OCI-LY3 (cell line): ENCODE data around the gene DNAJC6.

ENCODE experiments used
- H2AFZ ChIP-seq: fragments of 200-600, 300-600 bp; shearing (Covaris generic); 2 replicates; pipeline ENCODE4 v1.6.0; 2014; ENCODE audit warnings: antibody characterized with exemption, low read depth, low read length
- H3K27ac ChIP-seq: fragments of 200-600, 300-600 bp; sonication (generic); 2 replicates; pipeline ENCODE4 v1.5.1; 2014; ENCODE audit warnings: mild to moderate bottlenecking, low read length, moderate library complexity, mixed read lengths
- H3K27me3 ChIP-seq: fragments of 200-600, 300-600 bp; sonication (generic); 2 replicates; pipeline ENCODE4 v1.6.1; 2014; ENCODE audit warnings: low read depth, low read length, mixed read lengths
- H3K36me3 ChIP-seq: fragments of 200-600, 300-600 bp; sonication (generic); replicated peaks from 2 replicates; pipeline ENCODE3; 2014; ENCODE audit warnings: low read depth, low read length, mixed read lengths
- H3K4me1 ChIP-seq: fragments of 300-600, 200-600 bp; sonication (generic); 2 replicates; pipeline ENCODE4 v1.6.1; 2014; ENCODE audit warnings: low read length, mixed read lengths
- H3K4me2 ChIP-seq: fragments of 200-600, 300-600 bp; sonication (generic); 2 replicates; pipeline ENCODE4 v1.6.1; 2014; ENCODE audit warnings: low read length, mixed read lengths
- H3K4me3 ChIP-seq: fragments of 300-600, 200-600 bp; sonication (generic); 2 replicates; pipeline ENCODE4 v1.5.1; 2014; ENCODE audit warnings: antibody characterized with exemption, mild to moderate bottlenecking, low read length, moderate library complexity
- H3K79me2 ChIP-seq: fragments of 300-600, 200-600 bp; shearing (Covaris generic); 2 replicates; pipeline ENCODE4 v1.6.1; 2014; ENCODE audit warnings: mild to moderate bottlenecking, low read length, mixed read lengths
- H3K9ac ChIP-seq: fragments of 300-600, 200-600 bp; shearing (Covaris generic); 2 replicates; pipeline ENCODE4 v1.6.0; 2014; ENCODE audit warnings: mild to moderate bottlenecking, low read length, moderate library complexity
- H3K9me3 ChIP-seq: fragments of 200-600, 300-600 bp; shearing (Covaris generic); 2 replicates; pipeline ENCODE4 v1.6.1; 2014; ENCODE audit warnings: low read length, mixed read lengths; ENCODE audit not compliant: insufficient read depth
- H4K20me1 ChIP-seq: fragments of 200-600, 300-600 bp; sonication (generic); 2 replicates; pipeline ENCODE4 v1.6.1; 2016; ENCODE audit warnings: low read length, mixed read lengths; ENCODE audit not compliant: insufficient read depth
- CTCF ChIP-seq: fragments of 200-600, 300-600 bp; sonication (generic); IDR thresholded peaks from 2 replicates; pipeline ENCODE4 v1.5.1; 2014; ENCODE audit warnings: antibody characterized with exemption, low read length, low read depth
- EZH2phosphoT487 ChIP-seq: fragments of 200-600 bp; shearing (Covaris generic); IDR thresholded peaks from 2 replicates; pipeline ENCODE4 v1.6.1; 2018; ENCODE audit warnings: antibody characterized with exemption, mixed run types, low read depth

Gene DNAJC6

GRCh38 chr1:65414538-65414937, 105.2 kb downstream of the DNAJC6 start:
- H3K36me3 ChIP-seq = no peaks in the 10 kb centered on the region
- H3K4me2 ChIP-seq = no peak overlapping the region
- TF ChIP-seq CTCF (no peak), EZH2phosphoT487 (no peak)
- H3K4me3 ChIP-seq = no peak overlapping the region
- no peak overlapping the region for H3K27ac ChIP-seq
- H3K79me2 ChIP-seq = no peaks in the 10 kb centered on the region
- H4K20me1 ChIP-seq = no peaks in the 10 kb centered on the region
- no peak overlapping the region for H3K9ac ChIP-seq
- H2AFZ ChIP-seq = no peak overlapping the region
- no peaks in the 10 kb centered on the region for H3K27me3 ChIP-seq
- no peaks in the 10 kb centered on the region for H3K9me3 ChIP-seq
- H3K4me1 ChIP-seq = peaks cover 8% of the 10 kb centered on the region

- Histone ChIP-seq H3K36me3 (no peaks in the 10 kb centered on the region), H2AFZ (no peak overlapping the region), H3K4me1 (peaks cover 11% of the 10 kb centered on the region), H3K79me2 (peaks cover 11% of the 10 kb centered on the region), H3K4me3 (no peak overlapping the region), H3K9ac (no peak overlapping the region), H3K27me3 (no peaks in the 10 kb centered on the region), H3K9me3 (no peaks in the 10 kb centered on the region), H4K20me1 (no peaks in the 10 kb centered on the region), H3K4me2 (no peak overlapping the region), H3K27ac (no peak overlapping the region)
- TF ChIP-seq CTCF (no peak), EZH2phosphoT487 (no peak)
These were observed 107.4 kb downstream of the DNAJC6 start for GRCh38 chr1:65416767-65417166.

- Histone ChIP-seq H3K9me3 (no peaks in the 10 kb centered on the region), H3K27me3 (no peaks in the 10 kb centered on the region), H3K36me3 (no peaks in the 10 kb centered on the region), H3K4me2 (no peak overlapping the region), H3K27ac (no peak overlapping the region), H4K20me1 (no peaks in the 10 kb centered on the region), H3K4me1 (peaks cover 17% of the 10 kb centered on the region), H3K79me2 (peaks cover 21% of the 10 kb centered on the region), H2AFZ (no peak overlapping the region), H3K4me3 (no peak overlapping the region), H3K9ac (no peak overlapping the region)
- TF ChIP-seq EZH2phosphoT487 = no peak
- no peak for TF ChIP-seq CTCF
These were observed 108.4 kb downstream of the DNAJC6 start for GRCh38 chr1:65417729-65418128.

- H3K79me2 ChIP-seq = peaks cover 27% of the 10 kb centered on the region
- H4K20me1 ChIP-seq = no peaks in the 10 kb centered on the region
- H3K27me3 ChIP-seq = no peaks in the 10 kb centered on the region
- H3K4me3 ChIP-seq = peak overlapping the region; percentile 96
- peak overlapping the region; percentile 93; the same call in 1 of the 2 replicates for H2AFZ ChIP-seq
- H3K4me1 ChIP-seq = peaks cover 25% of the 10 kb centered on the region
- H3K27ac ChIP-seq = no peak overlapping the region
- H3K4me2 ChIP-seq = peak overlapping the region; percentile 77
- peak overlapping the region; percentile 83 for H3K9ac ChIP-seq
- H3K36me3 ChIP-seq = no peaks in the 10 kb centered on the region
- H3K9me3 ChIP-seq = no peaks in the 10 kb centered on the region
- TF ChIP-seq EZH2phosphoT487 = no peak
- TF ChIP-seq CTCF = no peak
These were observed 109.3 kb downstream of the DNAJC6 start for GRCh38 chr1:65418522-65419185.
